ENCODE measurements around the gene ATE1. TPM values are rescaled to one million over a fixed set of nuclear protein-coding genes. Genes with fewer than 3 reads are reported as not detected.

The ATE1 gene
- total RNA-seq, 1 experiment from 2014 or later: 39.2 TPM

DNA sequence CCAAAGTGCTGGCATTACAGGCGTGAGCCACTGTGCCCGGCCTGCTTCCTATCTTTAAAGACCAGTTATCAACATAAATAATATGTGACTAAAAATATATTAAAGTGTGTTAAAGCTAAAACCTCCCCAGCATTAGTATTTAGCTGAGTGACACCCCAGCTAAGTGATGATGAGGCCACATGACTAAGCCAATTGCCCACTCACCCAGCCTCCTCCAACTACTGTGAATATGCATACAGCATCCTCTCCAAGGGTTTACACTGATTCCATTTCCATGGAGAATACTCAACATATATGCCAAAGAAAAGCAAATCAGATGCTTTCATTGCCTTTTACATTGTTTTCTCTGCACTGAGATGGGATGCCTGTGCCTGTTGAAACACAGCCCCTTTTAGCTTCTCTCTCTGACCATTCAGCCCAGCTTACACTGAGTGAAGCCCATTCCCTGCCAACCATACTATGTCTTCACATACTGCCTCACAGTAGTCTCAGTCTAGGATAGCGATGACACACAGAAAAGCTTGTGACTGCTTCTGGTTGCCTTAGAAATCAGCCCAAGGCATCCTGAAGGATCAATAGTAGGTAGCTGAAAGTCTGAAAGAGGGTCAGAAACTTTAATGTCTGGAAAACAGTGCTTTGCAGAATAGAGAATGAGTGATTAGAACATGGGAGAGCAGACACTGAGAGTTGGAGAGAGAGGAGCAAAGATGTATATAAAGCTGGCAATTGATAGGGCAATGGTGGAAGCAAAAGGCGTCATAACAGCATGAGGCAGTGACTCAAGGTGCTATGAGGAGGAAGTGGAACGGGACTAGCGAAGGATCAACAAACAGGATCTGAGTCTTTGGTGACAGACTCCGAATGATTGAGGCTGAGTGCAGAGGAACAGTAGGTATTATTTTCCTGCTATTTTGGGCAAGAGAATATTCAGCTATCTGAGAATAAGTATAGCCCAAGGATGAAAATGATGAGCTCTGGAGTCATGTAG, 19.8 kb upstream of the ATE1 start:
- intact Hi-C loops (cut with micrococcal nuclease): no loop called here
- Histone ChIP-seq H4K20me1 (ENCODE audit: insufficient read depth) (no peaks in the 10 kb centered on the region), H3K4me3 (replicated peaks in 1 of 2; ENCODE audit: low read depth in 1 of 2, low read length in 2 of 2) (no peak overlapping the region), H3K27ac (ENCODE audit: low read depth, low read length) (no peak overlapping the region), H3K4me1 (ENCODE audit: control insufficient read depth in 1 of 2, insufficient read depth in 2 of 2, low read length in 2 of 2) (no peaks in the 10 kb centered on the region), H3K9ac (ENCODE audit: low read length) (no peak overlapping the region), H3K36me3 (ENCODE audit: control insufficient read depth in 1 of 2, insufficient read depth in 2 of 2, low read length in 2 of 2) (no peaks in the 10 kb centered on the region), H3K27me3 (ENCODE audit: insufficient read depth, low read length) (no peaks in the 10 kb centered on the region), H3K79me2 (ENCODE audit: insufficient read depth, low read length) (no peaks in the 10 kb centered on the region), H3K9me2 (ENCODE audit: insufficient read depth) (no peaks in the 10 kb centered on the region), H2AFZ (ENCODE audit: low read depth, low read length, poor library complexity, severe bottlenecking) (no peak overlapping the region), H3K4me2 (ENCODE audit: low read length) (no peak overlapping the region), H3K9me3 (ENCODE audit: control insufficient read depth in 1 of 2, insufficient read depth in 1 of 2, low read depth in 1 of 2, low read length in 2 of 2) (no peaks in the 10 kb centered on the region)
- TF ChIP-seq CBX3 (IDR thresholded peaks at IDR 0.05; ENCODE audit: low read depth) (no peak), SIN3A (IDR thresholded peaks at IDR 0.05; ENCODE audit: low read depth) (no peak), POLR2AphosphoS5 (IDR thresholded peaks at IDR 0.05; ENCODE audit: low read depth, low read length) (no peak), EZH2phosphoT487 (IDR thresholded peaks at IDR 0.05; ENCODE audit: borderline replicate concordance) (no peak), EGR1 (IDR thresholded peaks at IDR 0.05; ENCODE audit: low read depth) (no peak), JUND (IDR thresholded peaks at IDR 0.05) (no peak), EZH2 (IDR thresholded peaks at IDR 0.05) (no peak), TCF7L2 (IDR thresholded peaks at IDR 0.05; ENCODE audit: borderline replicate concordance, extremely low read depth, insufficient read depth, insufficient read length) (no peak), RAD21 (IDR thresholded peaks at IDR 0.05; ENCODE audit: low read depth) (no peak), ZFX (IDR thresholded peaks at IDR 0.05) (no peak), SRF (IDR thresholded peaks at IDR 0.05; ENCODE audit: low read depth) (no peak), SP1 (IDR thresholded peaks at IDR 0.05; ENCODE audit: low read depth) (no peak), ZNF274 (IDR thresholded peaks at IDR 0.05; ENCODE audit: low read depth, low read length) (no peak), POLR2A (IDR thresholded peaks at IDR 0.05; ENCODE audit: borderline replicate concordance, extremely low read depth, insufficient read depth, insufficient read length) (no peak), ELF1 (IDR thresholded peaks at IDR 0.05; ENCODE audit: borderline replicate concordance, low read depth) (no peak)
- TF ChIP-seq, protein P1, sequence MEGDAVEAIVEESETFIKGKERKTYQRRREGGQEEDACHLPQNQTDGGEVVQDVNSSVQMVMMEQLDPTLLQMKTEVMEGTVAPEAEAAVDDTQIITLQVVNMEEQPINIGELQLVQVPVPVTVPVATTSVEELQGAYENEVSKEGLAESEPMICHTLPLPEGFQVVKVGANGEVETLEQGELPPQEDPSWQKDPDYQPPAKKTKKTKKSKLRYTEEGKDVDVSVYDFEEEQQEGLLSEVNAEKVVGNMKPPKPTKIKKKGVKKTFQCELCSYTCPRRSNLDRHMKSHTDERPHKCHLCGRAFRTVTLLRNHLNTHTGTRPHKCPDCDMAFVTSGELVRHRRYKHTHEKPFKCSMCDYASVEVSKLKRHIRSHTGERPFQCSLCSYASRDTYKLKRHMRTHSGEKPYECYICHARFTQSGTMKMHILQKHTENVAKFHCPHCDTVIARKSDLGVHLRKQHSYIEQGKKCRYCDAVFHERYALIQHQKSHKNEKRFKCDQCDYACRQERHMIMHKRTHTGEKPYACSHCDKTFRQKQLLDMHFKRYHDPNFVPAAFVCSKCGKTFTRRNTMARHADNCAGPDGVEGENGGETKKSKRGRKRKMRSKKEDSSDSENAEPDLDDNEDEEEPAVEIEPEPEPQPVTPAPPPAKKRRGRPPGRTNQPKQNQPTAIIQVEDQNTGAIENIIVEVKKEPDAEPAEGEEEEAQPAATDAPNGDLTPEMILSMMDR (IDR thresholded peaks at IDR 0.05 in 2 of 3, conservative IDR thresholded peaks at IDR 0.05 in 1 of 3; ENCODE audit: borderline replicate concordance in 1 of 3, insufficient read depth in 1 of 3, low read depth in 2 of 3, low read length in 2 of 3): no peak
- TF ChIP-seq, protein P2, sequence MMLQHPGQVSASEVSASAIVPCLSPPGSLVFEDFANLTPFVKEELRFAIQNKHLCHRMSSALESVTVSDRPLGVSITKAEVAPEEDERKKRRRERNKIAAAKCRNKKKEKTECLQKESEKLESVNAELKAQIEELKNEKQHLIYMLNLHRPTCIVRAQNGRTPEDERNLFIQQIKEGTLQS (IDR thresholded peaks at IDR 0.05): no peak
- TF ChIP-seq, protein P3, sequence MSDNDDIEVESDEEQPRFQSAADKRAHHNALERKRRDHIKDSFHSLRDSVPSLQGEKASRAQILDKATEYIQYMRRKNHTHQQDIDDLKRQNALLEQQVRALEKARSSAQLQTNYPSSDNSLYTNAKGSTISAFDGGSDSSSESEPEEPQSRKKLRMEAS (IDR thresholded peaks at IDR 0.05): no peak
- TF ChIP-seq, protein P4, sequence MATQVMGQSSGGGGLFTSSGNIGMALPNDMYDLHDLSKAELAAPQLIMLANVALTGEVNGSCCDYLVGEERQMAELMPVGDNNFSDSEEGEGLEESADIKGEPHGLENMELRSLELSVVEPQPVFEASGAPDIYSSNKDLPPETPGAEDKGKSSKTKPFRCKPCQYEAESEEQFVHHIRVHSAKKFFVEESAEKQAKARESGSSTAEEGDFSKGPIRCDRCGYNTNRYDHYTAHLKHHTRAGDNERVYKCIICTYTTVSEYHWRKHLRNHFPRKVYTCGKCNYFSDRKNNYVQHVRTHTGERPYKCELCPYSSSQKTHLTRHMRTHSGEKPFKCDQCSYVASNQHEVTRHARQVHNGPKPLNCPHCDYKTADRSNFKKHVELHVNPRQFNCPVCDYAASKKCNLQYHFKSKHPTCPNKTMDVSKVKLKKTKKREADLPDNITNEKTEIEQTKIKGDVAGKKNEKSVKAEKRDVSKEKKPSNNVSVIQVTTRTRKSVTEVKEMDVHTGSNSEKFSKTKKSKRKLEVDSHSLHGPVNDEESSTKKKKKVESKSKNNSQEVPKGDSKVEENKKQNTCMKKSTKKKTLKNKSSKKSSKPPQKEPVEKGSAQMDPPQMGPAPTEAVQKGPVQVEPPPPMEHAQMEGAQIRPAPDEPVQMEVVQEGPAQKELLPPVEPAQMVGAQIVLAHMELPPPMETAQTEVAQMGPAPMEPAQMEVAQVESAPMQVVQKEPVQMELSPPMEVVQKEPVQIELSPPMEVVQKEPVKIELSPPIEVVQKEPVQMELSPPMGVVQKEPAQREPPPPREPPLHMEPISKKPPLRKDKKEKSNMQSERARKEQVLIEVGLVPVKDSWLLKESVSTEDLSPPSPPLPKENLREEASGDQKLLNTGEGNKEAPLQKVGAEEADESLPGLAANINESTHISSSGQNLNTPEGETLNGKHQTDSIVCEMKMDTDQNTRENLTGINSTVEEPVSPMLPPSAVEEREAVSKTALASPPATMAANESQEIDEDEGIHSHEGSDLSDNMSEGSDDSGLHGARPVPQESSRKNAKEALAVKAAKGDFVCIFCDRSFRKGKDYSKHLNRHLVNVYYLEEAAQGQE (IDR thresholded peaks at IDR 0.05; ENCODE audit: low read depth): no peak
- no TSS peak for BruUV-seq (replicated peaks)
- DNase-seq (ENCODE audit: low read depth, low spot score) (no peak), ATAC-seq (no peak)
- CTCF ChIA-PET: no interaction called here
- POLR2A ChIA-PET: interaction anchor here (0.6 to 1.3 kb wide), 2 partner anchors 19 to 622 kb away, joined by 3 to 4 read pairs; partner anchors contain the start of gene ATE1
- RAD21 ChIA-PET (ENCODE audit: low non-redundant PET in 1 of 2, low total read pairs in 2 of 2, uncharacterized antibody in 2 of 2, unreplicated experiment in 2 of 2): no interaction called here

All from HCT116 (cell line).